ENCODE measurements around the gene GABARAP. TPM values are rescaled to one million over a fixed set of nuclear protein-coding genes. Genes with fewer than 3 reads are reported as not detected.

Gene GABARAP
- total and polyA plus RNA-seq, 2 of the 13 experiments (the other 11 are each of a cell fraction or from before 2014, with no cell fraction given) = 161 to 310 TPM

DNA sequence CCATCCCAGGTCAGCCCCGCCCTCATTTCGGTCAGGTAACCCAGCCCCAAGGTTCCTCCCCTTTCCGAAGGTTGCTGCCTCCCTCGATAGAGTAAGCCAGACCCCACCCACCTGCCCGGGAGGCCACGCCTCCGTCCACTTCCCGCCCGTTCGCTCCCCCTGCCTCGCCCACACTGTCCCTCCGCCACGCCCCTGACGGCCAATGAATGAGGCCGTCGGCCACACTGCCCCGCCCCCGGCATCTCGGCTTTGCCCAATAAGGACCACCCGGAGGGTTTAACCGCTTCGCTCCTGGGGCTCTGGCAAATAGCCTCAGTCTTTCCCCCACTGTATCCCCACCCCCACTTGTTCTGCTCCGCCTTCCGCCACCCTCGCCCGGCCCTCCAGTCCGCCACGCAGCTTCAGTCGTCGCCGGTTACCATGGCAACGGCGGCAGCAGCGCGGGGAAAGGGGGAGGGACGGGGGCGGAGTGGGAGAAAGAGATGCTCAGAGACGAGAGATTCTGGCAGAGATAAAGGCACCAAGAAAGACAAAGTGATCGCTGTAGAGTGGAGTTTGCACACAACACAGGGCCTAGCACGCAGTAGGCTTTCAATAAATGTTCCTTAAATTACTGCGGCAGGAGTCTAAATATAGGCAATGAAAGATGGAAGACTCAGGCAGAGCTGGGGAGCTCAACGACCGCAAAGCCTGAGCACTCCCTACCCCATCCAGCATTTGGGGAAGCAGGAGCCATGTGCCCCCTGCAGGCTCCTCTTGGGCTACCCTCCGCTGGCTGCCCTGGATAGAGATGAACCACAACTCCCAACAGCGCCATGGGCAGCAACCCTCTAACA, 27.7 kb downstream of the GABARAP start (continued):
- TF ChIP-seq ZNF251 (CRISPR knock-in tag; IDR thresholded peaks at IDR 0.05) (no peak), EED (CRISPR knock-in tag; IDR thresholded peaks at IDR 0.05) (no peak), ZNF142 (CRISPR knock-in tag; IDR thresholded peaks at IDR 0.05) (no peak), KDM2A (CRISPR knock-in tag; IDR thresholded peaks at IDR 0.05; ENCODE audit: borderline replicate concordance, low read depth) (peak; percentile 25; the same call in 1 of the 2 replicates), HNRNPK (IDR thresholded peaks at IDR 0.05; ENCODE audit: low read depth, low read length, poor library complexity, severe bottlenecking) (peak; percentile 78), MXD1 (CRISPR knock-in tag; IDR thresholded peaks at IDR 0.05) (no peak), ZC3H4 (CRISPR knock-in tag; IDR thresholded peaks at IDR 0.05; ENCODE audit: borderline replicate concordance) (no peak), NFIC (IDR thresholded peaks at IDR 0.05; ENCODE audit: low read length) (no peak), ZNF572 (CRISPR knock-in tag; IDR thresholded peaks at IDR 0.05) (0 out of 2 replicates have a peak, but pooled peaks have one; percentile 47), ZNF562 (CRISPR knock-in tag; IDR thresholded peaks at IDR 0.05; ENCODE audit: borderline replicate concordance) (no peak), NR1H2 (CRISPR knock-in tag; IDR thresholded peaks at IDR 0.05; ENCODE audit: borderline replicate concordance, low read depth) (no peak), ZNF800 (CRISPR knock-in tag; IDR thresholded peaks at IDR 0.05) (no peak), BRD4 (CRISPR knock-in tag; IDR thresholded peaks at IDR 0.05) (no peak), POLR2AphosphoS2 (IDR thresholded peaks at IDR 0.05; ENCODE audit: low read depth, low read length) (no peak), RXRA (CRISPR knock-in tag; IDR thresholded peaks at IDR 0.05) (peak; percentile 20; the same call in 1 of the 2 replicates)
- TF ChIP-seq, protein P1, sequence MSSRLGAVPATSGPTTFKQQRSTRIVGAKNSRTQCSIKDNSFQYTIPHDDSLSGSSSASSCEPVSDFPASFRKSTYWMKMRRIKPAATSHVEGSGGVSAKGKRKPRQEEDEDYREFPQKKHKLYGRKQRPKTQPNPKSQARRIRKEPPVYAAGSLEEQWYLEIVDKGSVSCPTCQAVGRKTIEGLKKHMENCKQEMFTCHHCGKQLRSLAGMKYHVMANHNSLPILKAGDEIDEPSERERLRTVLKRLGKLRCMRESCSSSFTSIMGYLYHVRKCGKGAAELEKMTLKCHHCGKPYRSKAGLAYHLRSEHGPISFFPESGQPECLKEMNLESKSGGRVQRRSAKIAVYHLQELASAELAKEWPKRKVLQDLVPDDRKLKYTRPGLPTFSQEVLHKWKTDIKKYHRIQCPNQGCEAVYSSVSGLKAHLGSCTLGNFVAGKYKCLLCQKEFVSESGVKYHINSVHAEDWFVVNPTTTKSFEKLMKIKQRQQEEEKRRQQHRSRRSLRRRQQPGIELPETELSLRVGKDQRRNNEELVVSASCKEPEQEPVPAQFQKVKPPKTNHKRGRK (CRISPR knock-in tag; IDR thresholded peaks at IDR 0.05) = no peak
